Astrocyte of the hippocampus (primary cell): ENCODE results near the gene RALGPS1.

Experiments
- DNase-seq: peaks from one replicate; pipeline ENCODE4 v3.0.0; 2011; ENCODE audit warnings: low read depth, low spot score

Gene RALGPS1

DNA sequence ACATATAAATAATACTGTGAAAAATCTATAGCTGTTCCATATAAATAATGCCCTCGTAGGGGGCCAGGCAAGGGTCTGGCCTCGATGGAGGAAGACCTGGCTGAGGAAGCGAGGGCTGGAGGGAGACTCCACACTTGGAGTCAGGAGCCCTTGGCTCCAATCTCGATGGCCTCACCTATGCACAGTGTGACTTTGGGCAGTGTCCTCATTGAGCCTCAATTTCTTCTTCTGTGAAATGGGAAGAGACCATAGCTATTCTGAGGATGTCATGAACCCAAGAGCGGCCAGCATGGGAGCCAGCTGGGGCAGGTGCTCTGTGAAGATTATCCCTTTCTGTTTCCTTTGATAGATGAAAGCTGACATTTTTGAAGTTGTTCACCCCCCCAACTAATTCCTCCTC is 183.1 kb downstream of the RALGPS1 start:
- DNase-seq = no peak

DNA sequence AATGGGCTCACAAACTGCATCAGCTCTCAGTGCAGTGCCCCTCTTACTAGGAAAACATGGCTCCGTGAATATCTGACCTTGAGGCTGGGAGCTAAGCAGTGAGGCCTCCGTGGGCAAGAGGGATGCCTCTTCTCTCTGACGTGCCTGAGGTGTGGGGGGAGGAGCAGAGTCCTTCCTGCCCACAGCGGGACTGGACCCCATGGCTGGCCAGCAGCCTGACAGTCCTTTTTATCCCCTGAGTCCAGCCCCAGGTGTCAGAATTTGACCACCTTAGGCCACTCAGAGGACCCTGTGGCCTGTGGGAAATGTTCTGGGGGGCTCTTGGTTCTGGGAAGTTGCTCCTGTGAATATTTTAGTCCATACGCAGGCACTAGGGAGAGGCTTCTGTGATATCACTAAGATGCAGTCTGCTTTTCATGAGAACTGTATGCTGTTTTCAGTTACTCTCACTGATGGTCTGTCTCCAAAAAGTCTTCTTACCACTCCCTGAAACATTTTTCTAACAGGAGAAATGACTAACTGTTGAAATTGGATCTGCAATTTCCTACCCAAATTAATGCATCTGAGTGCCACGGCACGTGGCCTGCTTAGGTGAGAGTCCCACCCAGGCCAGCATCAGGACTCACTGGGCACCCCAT is 184.5 kb downstream of the RALGPS1 start:
- DNase-seq = no peak

DNA sequence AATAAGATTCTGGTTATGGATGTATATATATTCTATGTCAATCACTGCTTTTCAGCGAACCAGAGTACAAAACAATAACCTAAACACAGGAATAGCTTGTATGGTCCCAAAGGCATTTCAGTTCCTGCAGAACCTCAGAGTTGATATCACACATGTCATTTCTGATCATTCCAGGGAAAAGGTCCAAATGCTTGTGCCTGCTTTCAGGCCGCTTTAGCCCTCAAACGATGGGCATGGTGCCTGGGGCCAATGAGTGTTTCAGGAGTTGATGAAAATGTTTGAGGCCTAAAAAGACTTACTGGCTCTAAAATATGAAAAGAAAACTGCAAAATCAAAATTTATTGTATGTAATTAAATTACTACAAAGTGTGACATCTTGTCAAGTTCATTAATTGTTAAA is 185.1 kb downstream of the RALGPS1 start:
- no peak for DNase-seq

DNA sequence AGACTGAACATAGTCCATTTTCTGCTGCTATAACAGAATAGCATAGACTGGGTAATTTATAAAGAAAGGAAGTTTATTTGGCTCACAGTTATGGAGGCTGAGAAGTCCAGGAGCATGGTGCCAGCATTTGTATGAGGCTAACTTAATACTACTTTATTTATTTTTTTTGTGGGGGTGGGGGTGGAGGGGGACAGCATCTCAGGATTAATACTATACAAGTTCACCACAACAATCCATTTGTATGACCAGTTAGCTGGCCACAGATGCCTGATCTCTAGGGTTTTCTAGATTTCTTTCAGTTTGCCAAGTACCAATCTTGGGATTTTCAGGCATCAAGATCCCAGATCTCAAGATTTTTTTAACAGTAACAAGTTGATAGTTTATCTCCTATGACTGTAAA is 187.6 kb downstream of the RALGPS1 start:
- no peak for DNase-seq

DNA sequence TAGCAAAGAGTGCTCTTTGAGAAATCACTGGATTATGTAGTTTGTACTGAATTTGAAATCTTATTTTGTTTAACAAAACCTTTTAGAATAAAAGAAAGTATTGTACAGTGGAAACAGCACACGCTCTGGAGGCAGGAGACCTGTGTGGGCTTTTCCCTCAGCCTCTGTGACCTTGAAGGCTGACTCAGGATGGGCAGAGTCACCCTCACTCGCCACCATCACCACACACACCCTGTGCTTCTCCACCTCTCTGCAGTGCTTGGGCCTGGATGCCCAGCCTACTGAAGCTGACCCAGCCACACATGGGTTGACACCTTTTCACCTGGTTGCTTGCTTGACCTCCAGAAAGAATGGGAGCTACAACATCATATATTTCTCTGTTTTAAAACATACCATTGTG is 188.2 kb downstream of the RALGPS1 start:
- no peak for DNase-seq

DNA sequence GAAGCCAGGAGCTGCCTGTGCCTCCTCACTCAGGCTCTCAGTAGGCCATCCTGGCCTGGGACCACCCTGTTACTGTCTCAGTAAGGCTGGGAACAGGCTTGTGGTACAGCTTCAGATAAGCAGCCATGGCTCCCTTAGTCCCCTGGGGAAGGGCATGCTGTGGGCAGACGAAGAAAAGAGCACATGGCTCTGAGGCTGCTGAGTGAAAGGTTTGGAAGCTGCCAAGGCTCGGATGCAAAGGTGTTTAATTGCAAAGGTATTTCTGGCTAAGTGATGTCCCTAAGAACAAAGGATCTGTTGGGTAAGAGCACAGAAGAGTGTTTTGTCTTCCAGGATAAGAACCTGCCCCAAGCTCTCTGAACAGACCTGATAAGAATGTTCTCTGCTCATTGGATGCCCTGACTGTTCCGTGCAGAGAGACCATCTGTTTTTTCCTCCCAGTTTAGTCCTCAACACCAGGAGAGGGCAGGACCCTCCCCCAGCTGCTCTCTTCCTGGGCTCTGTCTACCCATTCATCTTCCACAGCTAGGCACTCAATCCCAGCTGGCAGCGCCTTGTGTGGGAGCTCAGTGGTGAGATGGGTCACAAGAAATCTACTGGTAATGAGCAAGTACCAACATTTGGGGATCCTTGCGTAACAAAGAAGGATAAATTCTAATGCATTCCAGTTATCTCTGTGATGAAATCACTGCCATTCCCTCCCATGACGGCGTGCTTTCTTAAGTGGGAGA is 190.2 kb downstream of the RALGPS1 start:
- DNase-seq = no peak

DNA sequence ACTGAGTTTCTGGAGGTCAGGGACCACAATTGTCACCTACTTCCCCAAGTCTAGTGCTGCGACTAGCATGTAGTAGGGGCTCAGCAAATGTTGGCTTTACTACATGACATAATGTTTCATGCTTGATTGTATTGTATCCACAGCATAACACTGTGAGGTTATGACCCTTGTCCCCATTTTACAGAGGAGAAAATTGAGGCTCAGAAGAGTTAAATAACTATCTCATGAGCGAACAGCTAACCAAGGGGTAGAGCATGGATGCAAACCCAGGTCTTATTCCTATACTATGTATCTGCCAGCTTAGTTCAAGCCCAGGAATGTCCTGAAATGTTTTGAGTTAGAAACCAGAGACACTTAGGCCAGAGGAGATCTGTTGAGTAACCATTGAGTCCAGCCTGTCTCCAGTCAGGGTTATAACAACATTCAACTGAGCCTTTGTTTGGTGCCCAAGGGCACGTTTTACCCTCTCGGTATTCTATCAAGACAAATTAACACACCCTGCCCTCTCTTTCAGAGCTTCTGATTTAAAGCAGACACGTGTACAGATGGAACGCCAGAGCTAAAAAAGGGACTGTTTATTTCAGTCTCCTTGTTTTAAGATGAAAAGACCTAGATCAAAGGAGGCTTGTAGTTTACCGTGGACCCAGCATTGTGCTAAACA is 191.4 kb downstream of the RALGPS1 start:
- DNase-seq = no peak

DNA sequence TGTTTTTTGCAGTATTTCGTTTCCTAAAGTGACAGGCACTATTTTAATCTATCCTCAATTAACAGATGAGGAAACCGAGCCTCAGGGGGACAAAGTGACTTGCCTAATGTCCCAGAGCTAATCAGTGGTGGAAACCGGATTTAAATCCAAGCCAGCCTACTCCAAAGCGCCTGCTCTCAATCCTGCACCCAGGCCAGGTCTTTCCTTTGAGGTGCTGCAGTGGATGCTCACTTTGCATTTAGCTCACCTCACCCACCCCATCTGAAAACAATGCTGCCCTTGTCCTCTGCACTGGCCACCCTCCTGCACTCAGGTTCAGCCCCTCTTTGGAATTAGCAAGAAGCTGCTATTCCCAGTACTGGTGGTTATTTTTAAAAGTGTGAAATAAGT is 191.9 kb downstream of the RALGPS1 start:
- DNase-seq = no peak

DNA sequence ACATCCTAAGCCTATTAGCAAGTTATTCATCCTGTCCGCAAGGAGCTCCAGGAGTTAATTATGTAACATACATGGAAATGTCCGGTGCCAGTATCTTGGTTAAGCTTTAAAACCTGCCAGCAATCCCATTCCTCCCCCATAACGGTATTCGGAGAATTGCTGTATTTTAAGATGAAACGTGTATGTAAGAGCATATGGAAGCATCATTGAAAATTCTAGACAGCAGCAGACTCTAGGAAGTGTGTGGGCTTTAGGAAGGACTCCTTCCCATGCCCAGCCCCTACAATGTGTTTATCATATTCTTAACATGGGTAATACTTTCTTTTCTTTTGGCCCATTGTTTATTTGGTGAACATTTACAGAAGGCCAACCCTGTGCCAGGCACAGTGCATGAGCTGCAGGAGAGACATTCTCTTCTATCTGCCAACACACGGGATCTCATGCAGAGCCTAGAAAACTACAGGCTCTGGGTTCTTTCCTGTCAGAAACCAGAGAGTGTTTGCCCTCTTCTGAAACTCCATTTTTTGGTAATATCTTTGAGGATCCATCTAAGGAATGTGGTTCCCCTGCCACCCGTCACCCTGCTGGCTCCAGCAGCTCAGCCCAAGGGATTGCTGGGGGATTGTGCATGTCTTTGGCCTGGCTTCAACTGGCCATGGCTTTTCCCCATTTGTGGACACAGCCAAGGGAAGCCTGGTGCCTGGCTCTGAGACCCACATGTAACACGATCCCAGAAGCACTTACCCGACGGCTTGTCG is 192.8 kb downstream of the RALGPS1 start:
- DNase-seq = no peak

DNA sequence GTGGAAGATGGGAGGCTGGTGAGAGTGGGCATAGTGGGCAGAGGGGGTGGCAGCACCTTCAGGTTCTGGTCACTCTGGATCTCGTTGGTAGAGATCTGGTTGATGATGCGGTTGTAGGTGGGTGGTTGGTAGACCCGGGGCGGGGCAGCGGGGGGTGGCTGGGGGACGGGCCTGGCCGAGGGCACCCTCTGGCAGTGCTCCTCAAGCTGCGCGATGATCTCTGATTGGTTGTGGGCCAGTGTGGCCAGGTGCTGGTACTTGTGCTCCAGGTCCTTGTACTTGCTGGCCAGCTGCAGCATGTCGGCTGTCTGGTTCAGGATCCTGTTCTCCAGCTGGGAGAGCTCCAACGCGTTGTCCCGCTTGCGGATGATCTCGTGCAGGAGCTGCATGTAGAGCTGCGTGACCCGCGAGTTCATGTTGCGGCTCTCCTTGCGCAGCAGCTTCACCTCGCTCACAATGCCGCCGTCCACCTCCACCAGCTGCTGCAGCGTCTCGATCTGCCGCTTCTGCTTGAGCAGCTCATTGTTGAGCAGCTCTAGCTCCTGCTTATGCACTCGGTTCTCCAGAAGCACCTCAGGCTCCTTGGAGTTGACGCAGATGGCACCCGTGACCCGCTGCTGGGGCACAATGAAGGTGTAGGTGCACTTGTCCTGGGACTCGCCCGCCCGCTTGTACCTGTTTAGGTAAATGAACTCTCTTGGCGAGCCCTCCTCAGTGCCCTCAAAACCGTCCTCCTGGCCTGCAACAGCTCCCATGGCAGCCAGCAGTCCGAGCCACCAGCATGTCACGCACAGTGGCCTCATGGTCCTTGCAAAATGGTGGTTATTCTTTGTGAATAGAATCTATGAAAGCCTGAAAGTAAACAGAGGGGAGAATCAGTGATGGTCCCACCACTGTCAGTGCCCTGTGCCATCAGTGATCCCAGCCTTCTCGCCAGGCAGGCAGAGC is 193.6 kb downstream of the RALGPS1 start:
- DNase-seq = no peak

DNA sequence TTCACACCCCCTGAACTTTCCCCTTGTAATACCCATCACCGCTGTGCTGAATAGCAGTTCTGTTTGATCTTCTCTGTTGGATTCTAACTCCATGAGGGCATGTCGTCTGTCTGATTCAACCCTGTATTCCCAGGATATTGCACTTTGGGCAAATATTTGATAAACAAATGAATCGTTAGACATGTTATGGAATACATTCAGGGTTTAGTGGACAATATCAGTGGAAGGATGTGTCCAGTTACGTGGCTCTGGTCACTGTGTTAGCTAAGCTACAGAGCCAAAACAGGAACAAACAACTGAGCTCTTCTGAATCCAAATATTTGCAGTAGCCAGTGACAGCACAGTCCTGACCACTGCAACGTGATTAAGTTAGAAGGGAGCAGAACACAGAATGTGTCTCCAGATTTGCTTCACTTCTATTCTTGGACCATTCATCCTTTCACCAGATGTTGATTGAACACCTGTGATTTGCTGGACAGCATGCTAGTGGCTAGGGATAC is 194.7 kb downstream of the RALGPS1 start:
- DNase-seq = no peak

DNA sequence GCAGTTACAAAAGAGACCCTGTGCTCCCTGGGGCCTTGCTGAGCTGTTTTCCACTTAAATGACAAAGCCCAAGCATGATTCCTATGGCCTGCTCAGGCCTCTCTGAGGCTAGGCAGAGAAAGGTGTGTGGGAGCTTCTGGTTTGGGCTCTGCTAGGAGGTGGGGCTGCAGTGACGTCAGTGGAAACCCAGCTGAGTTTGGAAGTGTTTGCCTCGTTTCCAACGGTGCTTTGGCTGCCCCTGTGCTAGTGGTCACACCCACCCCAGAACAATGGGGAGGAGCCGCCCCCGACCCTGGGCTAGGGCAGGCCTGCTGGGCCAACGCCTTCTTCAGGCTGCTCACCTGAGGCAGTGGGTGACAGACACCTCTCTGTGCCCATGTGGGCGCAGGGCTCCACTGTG is 197.5 kb downstream of the RALGPS1 start:
- DNase-seq = no peak

DNA sequence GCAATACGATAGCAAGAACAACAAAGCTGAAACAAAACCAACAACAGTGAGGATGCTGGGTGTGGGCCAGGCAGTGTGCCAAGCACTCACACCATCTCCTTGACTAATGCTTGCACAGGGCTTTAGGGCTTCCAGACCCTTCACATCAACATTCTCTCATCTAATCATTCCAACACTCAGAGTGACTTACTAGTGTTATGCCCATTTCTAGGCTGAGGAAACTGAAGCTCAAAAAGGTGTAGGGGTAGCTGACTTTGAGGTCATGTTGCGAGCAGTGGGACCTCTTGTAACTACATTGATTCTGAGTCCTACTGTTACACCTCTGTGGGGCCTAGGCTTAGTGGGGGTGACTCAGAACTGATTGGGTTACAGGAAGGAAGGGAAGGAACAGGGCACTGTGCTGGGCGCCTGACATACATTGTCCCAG is 198.2 kb downstream of the RALGPS1 start:
- DNase-seq = no peak

DNA sequence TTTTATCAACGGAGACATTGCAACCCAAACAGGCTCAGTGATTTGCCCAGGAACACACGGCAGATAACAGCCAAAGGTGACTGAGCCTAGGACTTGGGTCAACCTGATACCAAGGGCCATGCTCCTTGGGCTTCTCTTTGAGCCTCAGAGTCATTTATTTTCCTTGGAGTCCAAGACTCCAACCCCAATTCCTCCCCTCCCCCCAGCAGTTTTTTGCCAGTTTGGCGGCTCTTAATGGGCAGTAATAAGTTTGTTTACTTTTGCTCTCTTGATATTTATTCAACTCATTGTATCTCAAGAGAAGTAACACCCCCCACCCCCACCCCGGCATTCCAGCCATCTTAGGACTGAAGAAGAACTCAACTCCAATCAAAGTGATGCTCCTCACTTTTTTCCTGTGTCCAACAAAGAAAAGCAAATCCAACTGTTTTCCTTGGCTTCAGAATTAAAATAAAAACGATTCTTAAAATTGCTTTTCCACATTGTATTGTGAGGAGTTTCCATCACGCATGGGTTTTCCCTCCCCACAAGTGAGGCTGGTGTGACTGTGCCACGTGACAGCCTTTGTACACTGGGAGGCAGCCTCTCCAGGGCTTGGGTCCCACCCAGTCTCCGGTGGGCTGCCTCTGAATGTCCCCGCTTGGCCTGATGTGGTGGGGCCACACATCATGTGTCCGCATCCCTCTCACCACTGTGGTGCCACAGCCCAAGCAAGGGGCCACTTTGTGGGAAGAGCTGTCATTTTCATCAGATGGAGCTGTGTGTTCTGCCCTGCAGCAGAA is 198.8 kb downstream of the RALGPS1 start:
- DNase-seq = no peak

DNA sequence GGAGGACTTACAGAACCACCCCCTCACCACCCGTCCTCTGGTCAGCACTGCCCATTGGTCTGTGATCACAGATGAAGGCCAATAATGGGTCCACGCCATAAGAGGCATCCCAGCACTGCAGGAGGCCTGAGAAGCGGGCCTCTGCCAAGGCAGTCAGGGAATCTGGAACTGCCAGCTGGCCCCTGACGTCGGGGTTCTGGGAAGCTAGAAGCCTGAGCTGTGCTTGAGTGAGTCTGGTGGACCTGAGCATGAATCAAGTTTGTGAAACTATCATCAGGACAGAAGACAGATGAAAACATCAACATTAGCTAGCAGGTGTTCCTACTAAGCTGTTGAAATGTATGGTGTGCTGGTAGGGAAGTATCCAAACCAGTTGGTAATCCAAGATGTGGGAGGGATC is 200.0 kb downstream of the RALGPS1 start:
- no peak for DNase-seq

DNA sequence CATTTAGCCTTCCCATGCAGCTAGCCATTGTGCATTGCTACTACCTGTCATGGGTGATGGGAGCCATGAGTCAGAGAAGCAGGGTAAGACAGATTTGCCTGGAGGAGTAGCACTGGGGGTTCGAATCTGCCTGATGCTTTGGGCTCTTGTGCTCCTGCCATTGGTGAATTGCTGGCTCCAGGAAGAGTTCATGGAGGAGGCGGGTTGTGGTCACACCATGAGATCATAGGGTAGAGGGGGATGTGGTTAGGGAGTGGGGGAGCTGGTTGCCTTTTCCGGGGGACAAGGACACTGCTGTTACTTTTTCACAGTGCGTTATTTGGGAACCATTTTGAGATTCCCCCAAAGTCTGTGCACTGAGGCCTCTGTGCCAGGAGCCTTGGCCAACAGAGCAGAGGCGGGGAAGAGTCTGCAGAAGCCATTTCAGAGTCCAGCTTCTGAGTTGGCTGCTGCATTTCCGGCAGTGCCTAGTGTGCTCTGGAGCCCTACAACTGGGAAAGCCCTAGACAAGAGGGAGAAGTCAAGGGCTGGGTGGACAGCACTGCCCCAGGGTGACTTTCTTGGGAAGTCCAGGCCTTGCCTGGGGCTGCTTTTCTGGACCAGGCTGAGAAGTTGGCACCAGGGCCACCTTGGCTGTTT is 201.6 kb downstream of the RALGPS1 start:
- DNase-seq = no peak

DNA sequence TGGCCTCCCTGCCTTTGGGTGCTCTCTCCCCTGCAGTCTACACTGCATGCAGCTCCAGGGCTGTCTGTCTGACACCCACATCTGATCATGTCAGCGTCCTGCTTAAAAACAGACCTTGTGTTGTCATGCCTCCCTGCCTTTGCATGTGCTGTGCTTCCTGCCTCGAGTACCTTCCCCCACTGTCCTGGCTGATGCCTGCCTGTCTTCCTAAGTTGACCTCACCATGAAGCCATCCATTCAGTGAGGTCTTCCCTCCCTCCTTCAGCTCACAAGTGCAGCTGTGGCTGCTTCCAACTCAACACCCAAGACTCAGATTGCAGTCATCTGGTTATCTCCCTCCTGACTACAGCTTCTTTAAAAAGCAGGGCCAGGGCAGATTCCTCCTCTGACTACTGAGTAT is 202.4 kb downstream of the RALGPS1 start:
- DNase-seq = no peak

DNA sequence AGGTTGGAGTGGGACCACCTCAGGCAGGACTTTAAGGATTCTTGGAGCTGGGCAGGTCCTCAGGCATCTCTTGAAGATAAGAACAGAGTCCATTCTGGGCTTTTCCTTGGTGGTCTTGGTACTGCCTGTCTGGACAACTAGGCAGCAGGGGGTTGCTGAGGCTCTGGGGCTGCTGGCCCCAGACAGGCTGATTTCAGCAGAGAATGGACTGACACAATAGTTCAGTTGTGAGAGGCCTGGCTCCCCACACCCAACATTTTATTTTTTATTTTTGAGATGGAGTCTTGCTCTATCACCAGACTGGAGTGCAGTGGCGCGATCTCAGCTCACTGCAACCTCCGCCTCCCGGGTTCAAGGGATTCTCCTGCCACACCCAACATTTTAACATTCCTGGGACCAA is 203.2 kb downstream of the RALGPS1 start:
- no peak for DNase-seq

DNA sequence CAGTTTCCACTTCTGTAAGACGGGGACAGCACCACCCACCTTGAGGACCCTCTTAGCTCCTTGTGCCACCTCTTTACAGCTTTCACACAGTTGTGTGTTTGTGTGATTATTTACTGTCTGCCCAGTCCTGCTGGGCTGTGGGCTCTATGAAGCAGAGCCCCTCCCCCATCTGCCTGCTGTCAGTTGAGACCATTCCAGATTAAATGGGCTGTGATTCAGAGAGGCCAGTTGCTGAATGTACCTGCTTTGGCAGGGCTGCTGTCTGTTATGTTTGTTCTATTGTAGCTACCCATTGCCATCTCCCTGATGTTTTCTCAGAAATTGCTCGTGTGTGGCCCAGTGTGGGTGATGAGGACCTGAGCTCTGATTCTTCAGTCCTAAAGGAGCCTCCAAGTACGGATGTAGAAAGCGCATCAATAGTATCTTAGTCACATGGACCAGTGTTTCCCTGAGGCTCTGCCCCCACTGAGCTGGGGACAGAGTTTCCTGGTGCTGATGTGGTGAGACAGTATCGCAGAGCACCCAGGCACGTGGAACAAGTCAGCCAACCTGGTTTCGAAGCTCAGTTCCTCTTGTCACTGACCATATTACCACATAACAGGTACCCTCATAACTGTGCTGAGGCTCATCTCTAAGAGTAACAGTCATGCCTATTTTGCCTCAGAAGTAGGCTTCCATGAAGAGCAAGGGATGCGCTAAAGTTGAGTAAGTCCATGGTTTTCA is 204.2 kb downstream of the RALGPS1 start:
- DNase-seq = peak; percentile 22
